Measurements from ENCODE around the gene NDUFAF3.

The NDUFAF3 gene

DNA sequence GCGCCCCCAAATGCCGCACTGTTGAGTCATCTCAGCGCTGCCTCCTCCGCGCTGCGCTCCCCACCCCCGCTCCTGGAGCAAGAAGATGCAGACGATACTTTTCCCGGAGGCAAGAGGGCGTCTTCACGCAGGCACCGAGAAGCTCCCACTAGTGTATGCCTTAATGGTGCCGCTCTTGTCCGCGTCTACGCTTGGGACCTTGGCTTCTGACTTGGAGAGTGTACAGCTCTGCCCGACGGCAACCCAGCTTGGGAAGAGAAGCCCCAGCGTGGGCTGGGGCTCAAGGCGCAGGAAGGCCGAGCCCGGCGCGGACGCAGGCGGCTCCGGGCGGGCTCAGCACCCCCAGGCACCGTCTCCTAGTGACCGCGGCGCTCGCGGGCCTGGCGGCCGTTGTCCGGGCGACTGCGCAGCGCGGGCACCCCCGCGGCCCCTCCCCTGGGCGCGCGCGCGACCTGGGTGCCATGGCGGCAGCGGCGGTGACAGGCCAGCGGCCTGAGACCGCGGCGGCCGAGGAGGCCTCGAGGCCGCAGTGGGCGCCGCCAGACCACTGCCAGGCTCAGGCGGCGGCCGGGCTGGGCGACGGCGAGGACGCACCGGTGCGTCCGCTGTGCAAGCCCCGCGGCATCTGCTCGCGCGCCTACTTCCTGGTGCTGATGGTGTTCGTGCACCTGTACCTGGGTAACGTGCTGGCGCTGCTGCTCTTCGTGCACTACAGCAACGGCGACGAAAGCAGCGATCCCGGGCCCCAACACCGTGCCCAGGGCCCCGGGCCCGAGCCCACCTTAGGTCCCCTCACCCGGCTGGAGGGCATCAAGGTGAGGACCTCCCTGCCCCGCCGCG is 31.9 kb upstream of the NDUFAF3 start, which contains the start of gene P4HTM:
P4HTM (plus strand) TSS at position 446 of the 840 bp plus-strand sequence; CDS start at position 462, 16 bp downstream.
- peak within 1 kb of the TSS; percentile 89 to 97 for H3K4me3 ChIP-seq (ENCODE audit: low read depth in 1 of 2, low read length in 2 of 2)
- peak within 1 kb of the TSS; percentile 96 for H3K27ac ChIP-seq (ENCODE audit: low read length)
- H3K9me3 ChIP-seq (ENCODE audit: control insufficient read depth in 1 of 2, low read length in 2 of 2): no peaks in the 10 kb centered on the region
- H3K27me3 ChIP-seq (ENCODE audit: low read depth, low read length): no peaks in the 10 kb centered on the region
- H3K4me1 ChIP-seq (ENCODE audit: control insufficient read depth in 1 of 2, insufficient read depth in 2 of 2, low read length in 2 of 2): peaks cover 15 to 23% of the 10 kb centered on the region in 2 donors
- H3K36me3 ChIP-seq (ENCODE audit: control insufficient read depth in 1 of 2, insufficient read depth in 2 of 2, low read length in 2 of 2): peaks cover 11 to 12% of the 10 kb centered on the region in 2 donors

DNA sequence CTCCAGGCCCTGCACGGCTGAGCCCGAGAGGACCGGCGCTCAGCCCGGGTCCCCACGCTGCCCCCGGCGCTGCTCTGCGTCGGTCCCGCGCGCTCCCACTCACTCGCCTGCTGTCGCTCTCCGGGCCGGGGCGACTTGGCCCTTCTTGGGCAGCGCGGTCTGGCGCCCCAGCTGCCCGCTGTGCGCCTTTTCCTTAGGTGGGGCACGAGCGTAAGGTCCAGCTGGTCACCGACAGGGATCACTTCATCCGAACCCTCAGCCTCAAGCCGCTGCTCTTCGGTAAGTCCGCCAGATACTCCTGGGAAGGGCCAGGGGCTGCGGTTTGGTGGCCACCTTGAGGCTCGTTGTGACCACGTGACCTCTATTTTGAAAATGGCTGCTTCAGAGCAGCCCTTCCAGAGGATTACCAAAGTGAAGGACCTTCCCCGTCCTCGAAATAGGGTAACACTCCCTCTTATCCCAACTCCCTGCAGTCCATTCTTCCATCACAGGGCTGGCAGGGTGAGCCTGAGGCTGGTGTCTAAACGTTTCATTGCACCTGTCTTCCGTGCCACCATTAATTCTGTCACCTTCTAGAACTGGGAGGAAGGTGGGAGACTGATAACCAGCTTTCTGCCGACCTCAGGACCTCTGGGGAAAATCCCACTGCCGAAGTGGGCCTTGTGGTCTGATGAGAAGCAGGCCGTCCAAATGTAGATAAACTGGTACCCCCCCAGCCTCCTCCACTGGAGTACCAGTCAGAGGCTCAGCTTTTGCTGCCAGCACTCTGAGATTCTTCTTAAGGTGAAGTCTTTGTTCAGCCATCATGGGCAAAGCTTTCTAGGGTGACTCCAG is 31.1 kb upstream of the NDUFAF3 start:
- Histone ChIP-seq H3K27me3 (ENCODE audit: low read depth, low read length) (no peaks in the 10 kb centered on the region), H3K9me3 (ENCODE audit: control insufficient read depth in 1 of 2, low read length in 2 of 2) (no peaks in the 10 kb centered on the region), H3K36me3 (ENCODE audit: control insufficient read depth in 1 of 2, insufficient read depth in 2 of 2, low read length in 2 of 2) (peaks cover 9 to 10% of the 10 kb centered on the region in 2 donors), H3K4me3 (ENCODE audit: low read depth in 1 of 2, low read length in 2 of 2) (peak overlapping the region; percentile 89 to 97), H3K27ac (ENCODE audit: low read length) (peak overlapping the region; percentile 53), H3K4me1 (ENCODE audit: control insufficient read depth in 1 of 2, insufficient read depth in 2 of 2, low read length in 2 of 2) (peaks cover 15 to 23% of the 10 kb centered on the region in 2 donors)

DNA sequence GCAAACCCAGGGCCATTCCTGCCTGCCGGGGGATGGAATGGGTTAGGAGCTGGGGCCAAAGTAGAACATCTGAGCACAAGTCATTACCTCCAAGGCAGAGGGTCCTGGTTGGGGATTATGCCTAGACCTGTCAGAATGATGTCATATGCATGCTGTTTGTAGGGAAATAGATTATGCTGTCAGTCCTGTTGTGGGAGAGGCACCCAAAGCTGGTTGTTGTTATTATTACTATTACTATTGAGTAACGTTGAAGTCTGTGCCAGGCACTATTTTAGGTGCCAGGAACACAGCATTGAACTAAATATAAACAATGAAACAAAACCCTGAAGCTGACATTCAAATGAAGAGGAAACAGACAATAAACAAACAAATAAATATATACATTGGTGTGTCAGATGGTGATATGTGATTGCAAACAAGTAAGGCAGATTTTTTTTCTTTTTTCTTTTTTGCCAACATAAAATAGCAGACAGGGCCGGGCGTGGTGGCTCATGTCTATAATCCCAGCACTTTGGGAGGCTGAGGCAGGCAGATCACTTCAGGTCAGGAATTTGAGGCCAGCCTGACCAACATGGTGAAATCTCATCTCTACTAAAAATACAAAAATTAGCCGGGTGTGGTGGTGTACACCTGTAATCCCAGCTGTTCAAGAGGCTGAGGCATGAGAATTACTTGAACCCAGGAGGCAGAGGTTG is 29.9 kb upstream of the NDUFAF3 start:
- H3K4me3 ChIP-seq (ENCODE audit: low read depth in 1 of 2, low read length in 2 of 2): peak overlapping the region; percentile 89 to 97

DNA sequence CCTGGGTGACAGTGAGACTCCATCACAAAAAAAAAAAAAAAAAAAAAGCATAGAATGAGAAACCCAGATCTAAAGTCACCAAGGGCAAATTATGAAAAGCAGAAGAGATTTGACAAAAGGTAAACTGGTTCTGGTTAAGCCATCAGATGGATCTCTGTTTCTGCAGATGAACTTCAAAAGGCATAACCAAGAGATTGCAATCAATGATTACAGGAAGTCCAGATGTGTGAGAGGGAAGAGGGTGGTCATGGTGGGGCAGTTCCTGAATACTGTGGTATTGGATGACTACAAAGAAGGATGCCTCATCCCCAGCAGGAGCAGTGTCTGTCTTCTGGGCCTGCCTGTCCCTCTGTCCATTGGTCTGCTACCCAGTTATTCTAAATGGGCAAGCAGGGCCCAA is 28.1 kb upstream of the NDUFAF3 start:
- Histone ChIP-seq H3K27me3 (ENCODE audit: low read depth, low read length) (no peaks in the 10 kb centered on the region), H3K4me3 (ENCODE audit: low read depth in 1 of 2, low read length in 2 of 2) (no peak overlapping the region), H3K27ac (ENCODE audit: low read length) (no peak overlapping the region), H3K9me3 (ENCODE audit: control insufficient read depth in 1 of 2, low read length in 2 of 2) (no peaks in the 10 kb centered on the region), H3K36me3 (ENCODE audit: control insufficient read depth in 1 of 2, insufficient read depth in 2 of 2, low read length in 2 of 2) (peaks cover 0 to 6% of the 10 kb centered on the region in 2 donors), H3K4me1 (ENCODE audit: control insufficient read depth in 1 of 2, insufficient read depth in 2 of 2, low read length in 2 of 2) (peaks cover 15 to 22% of the 10 kb centered on the region in 2 donors)

More for the DNA sequence above, 29.9 kb upstream of the NDUFAF3 start:
- H3K27ac ChIP-seq (ENCODE audit: low read length): no peak overlapping the region
- H3K36me3 ChIP-seq (ENCODE audit: control insufficient read depth in 1 of 2, insufficient read depth in 2 of 2, low read length in 2 of 2): peaks cover 0 to 6% of the 10 kb centered on the region in 2 donors
- H3K9me3 ChIP-seq (ENCODE audit: control insufficient read depth in 1 of 2, low read length in 2 of 2): no peaks in the 10 kb centered on the region
- H3K27me3 ChIP-seq (ENCODE audit: low read depth, low read length): no peaks in the 10 kb centered on the region
- H3K4me1 ChIP-seq (ENCODE audit: control insufficient read depth in 1 of 2, insufficient read depth in 2 of 2, low read length in 2 of 2): peaks cover 15 to 23% of the 10 kb centered on the region in 2 donors

DNA sequence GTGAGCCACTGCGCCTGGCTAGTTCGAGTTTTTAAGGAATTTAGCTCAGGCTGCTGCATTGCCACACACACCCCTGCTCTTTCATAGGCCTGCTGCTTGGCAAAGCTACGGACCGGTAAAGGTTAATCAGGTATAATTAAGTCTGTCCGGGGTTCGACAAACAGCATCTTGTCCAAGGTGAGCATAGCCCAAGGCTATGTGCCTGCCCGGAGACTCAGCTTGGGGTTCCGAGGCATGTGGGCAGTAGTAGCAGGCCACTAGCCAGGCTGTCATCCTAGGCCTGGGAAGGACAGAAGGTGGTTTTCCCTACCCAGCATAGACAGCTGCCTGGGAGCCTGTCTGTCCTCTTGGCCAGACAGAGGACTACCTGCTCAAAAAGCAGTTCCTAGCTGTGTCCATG is 25.3 kb upstream of the NDUFAF3 start:
- Histone ChIP-seq H3K9me3 (ENCODE audit: control insufficient read depth in 1 of 2, low read length in 2 of 2) (no peaks in the 10 kb centered on the region), H3K27ac (ENCODE audit: low read length) (no peak overlapping the region), H3K4me1 (ENCODE audit: control insufficient read depth in 1 of 2, insufficient read depth in 2 of 2, low read length in 2 of 2) (peaks cover 4 to 7% of the 10 kb centered on the region in 2 donors), H3K27me3 (ENCODE audit: low read depth, low read length) (no peaks in the 10 kb centered on the region), H3K4me3 (ENCODE audit: low read depth in 1 of 2, low read length in 2 of 2) (no peak overlapping the region), H3K36me3 (ENCODE audit: control insufficient read depth in 1 of 2, insufficient read depth in 2 of 2, low read length in 2 of 2) (peaks cover 0 to 6% of the 10 kb centered on the region in 2 donors)

DNA sequence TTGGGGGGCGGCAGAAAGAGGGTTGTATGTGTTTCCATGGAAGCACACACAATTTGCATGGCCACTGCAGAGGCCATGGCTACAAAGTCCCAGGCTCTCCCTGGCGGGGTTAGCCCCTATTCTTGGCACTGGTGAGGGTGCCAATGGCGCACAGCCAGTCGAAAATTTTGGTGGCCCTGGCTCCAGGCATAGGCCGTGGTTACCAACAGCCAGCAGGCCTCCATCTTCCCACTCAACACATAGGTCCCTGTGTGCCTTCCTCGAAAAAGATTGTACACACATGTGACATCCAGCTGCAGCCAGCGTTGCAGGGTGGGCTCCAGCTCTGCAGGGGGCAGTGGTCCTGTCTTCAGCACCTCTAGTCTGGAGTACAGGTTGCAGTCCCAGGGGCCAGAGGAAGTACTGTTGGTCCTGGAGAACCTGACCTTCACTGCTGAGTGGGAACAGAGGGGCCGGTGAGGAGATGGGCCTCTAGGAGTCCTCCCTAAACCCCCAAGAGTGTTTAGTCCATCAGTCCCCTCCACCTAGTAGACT is 24.8 kb upstream of the NDUFAF3 start:
- no peak overlapping the region for H3K4me3 ChIP-seq (ENCODE audit: low read depth in 1 of 2, low read length in 2 of 2)
- H3K9me3 ChIP-seq (ENCODE audit: control insufficient read depth in 1 of 2, low read length in 2 of 2): no peaks in the 10 kb centered on the region
- H3K4me1 ChIP-seq (ENCODE audit: control insufficient read depth in 1 of 2, insufficient read depth in 2 of 2, low read length in 2 of 2): peaks cover 0 to 1% of the 10 kb centered on the region in 2 donors
- H3K36me3 ChIP-seq (ENCODE audit: control insufficient read depth in 1 of 2, insufficient read depth in 2 of 2, low read length in 2 of 2): peaks cover 0 to 6% of the 10 kb centered on the region in 2 donors
- H3K27me3 ChIP-seq (ENCODE audit: low read depth, low read length): no peaks in the 10 kb centered on the region
- H3K27ac ChIP-seq (ENCODE audit: low read length): no peak overlapping the region

DNA sequence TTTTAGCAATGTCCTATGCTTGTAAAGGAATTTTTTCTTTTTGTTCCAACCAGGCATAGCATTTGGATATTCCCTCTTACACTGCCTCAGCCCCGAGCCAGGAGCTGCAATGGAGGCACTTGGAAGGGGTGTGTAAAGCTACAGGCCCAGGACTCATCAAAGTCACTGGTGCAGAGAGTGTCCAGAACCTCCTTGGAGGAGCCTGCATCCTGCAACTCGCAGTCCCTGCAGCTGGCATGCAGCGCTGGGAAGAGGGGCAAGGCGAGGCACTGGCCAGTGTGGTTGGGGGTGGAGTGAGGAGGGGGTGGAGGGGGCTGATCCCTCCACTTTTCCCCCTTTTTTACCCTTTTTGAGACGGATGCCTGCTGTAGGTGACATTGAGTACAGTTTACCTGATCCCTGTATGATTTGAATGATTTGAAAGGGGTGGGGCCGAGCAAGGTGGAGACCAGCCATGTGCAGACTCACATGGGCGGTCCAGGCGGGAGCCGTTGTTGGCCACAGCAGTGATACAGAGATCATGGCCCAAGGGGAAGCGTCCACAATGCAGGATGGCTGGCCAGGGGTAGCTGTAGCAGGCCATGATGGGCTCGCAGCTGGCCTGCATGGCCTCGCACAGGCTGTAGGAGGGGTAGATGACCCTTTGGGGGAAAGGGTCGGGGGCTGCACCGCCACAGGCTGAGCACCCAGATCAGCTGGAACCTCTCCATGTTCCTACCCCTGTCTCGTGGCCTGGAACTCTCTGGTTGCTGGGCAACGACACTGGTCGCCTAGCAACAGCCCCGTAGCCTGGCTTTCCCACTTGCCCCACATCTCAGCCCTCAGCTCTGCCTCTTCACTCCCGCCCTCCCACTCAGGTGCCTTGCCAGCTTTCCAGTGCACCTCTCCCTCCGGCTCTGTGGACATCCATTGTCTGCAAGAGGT is 23.9 kb upstream of the NDUFAF3 start:
- Histone ChIP-seq H3K27me3 (ENCODE audit: low read depth, low read length) (no peaks in the 10 kb centered on the region), H3K4me1 (ENCODE audit: control insufficient read depth in 1 of 2, insufficient read depth in 2 of 2, low read length in 2 of 2) (no peaks in the 10 kb centered on the region), H3K27ac (ENCODE audit: low read length) (no peak overlapping the region), H3K4me3 (ENCODE audit: low read depth in 1 of 2, low read length in 2 of 2) (no peak overlapping the region), H3K9me3 (ENCODE audit: control insufficient read depth in 1 of 2, low read length in 2 of 2) (no peaks in the 10 kb centered on the region), H3K36me3 (ENCODE audit: control insufficient read depth in 1 of 2, insufficient read depth in 2 of 2, low read length in 2 of 2) (peaks cover 0 to 6% of the 10 kb centered on the region in 2 donors)

DNA sequence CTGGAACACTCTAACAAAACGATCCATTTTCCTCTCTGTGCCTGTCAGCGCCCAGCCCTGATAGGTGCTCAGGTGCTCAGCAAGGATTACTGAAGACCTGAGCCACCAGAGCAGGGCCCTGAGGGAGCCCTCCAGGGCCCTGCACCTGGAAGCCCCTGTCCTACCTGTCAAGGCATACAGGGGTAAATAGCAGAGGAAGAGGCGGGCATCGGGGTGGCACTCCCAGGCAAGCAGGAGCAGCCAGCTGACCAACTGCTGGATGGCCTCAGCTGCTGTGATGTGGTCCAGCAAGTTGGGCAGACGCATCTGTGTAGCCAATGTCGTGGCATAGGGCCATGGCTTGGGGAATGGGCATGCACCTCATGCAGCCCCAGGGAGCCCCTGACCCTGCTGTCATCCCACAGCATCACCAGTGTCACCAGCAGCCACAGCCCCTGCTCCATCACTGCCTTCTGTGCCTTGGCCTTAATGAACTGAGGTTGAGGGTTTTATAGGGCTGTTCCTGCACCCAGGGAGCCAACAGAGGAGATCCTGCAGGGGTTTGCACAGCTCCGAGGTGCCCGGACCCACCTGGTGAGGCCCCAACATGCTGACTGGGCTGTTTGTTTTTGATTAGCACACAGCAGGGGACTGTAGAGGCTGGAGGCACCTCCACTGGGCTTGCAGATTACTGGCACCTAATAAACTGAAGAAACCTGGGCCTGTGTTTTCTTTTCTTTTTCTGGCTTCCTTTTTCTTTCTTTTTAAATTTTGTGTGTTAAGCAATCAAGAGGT is 22.6 kb upstream of the NDUFAF3 start:
- Histone ChIP-seq H3K9me3 (ENCODE audit: control insufficient read depth in 1 of 2, low read length in 2 of 2) (no peaks in the 10 kb centered on the region), H3K27ac (ENCODE audit: low read length) (no peak overlapping the region), H3K4me3 (ENCODE audit: low read depth in 1 of 2, low read length in 2 of 2) (no peak overlapping the region), H3K4me1 (ENCODE audit: control insufficient read depth in 1 of 2, insufficient read depth in 2 of 2, low read length in 2 of 2) (no peaks in the 10 kb centered on the region), H3K36me3 (ENCODE audit: control insufficient read depth in 1 of 2, insufficient read depth in 2 of 2, low read length in 2 of 2) (peaks cover 0 to 3% of the 10 kb centered on the region in 2 donors), H3K27me3 (ENCODE audit: low read depth, low read length) (no peaks in the 10 kb centered on the region)

DNA sequence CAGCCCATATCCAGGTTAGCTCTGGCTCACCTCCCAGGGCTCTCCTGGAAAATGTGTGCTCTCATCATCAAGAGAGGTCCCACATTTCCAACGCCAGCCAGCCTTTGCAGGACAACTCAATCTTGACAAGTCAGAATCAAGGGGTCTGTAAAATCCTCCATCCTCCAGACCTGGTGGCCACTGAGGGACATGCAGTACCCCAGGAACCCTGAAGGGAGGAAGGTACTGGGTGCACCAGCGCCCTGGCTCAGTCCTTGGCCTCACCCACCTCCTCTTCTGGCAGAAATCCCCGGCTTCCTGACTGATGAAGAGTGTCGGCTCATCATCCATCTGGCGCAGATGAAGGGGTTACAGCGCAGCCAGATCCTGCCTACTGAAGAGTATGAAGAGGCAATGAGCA is 20.8 kb upstream of the NDUFAF3 start:
- no peaks in the 10 kb centered on the region for H3K9me3 ChIP-seq (ENCODE audit: control insufficient read depth in 1 of 2, low read length in 2 of 2)
- H3K4me1 ChIP-seq (ENCODE audit: control insufficient read depth in 1 of 2, insufficient read depth in 2 of 2, low read length in 2 of 2): peaks cover 0 to 3% of the 10 kb centered on the region in 2 donors
- H3K36me3 ChIP-seq (ENCODE audit: control insufficient read depth in 1 of 2, insufficient read depth in 2 of 2, low read length in 2 of 2): no peaks in the 10 kb centered on the region
- no peak overlapping the region for H3K4me3 ChIP-seq (ENCODE audit: low read depth in 1 of 2, low read length in 2 of 2)
- H3K27ac ChIP-seq (ENCODE audit: low read length): no peak overlapping the region
- no peaks in the 10 kb centered on the region for H3K27me3 ChIP-seq (ENCODE audit: low read depth, low read length)

Data from muscle layer of duodenum (tissue), 2 donors.